G401 (cell line): ENCODE data around the gene RBPMS2. TPM values are rescaled to one million over a fixed set of nuclear protein-coding genes. Genes with fewer than 3 reads are reported as not detected.

Experiments
- DNase-seq: peaks from one replicate; pipeline ENCODE4 v3.0.0-alpha.2; 2015; ENCODE audit warnings: low spot score
- in situ Hi-C: cut with HindIII; loops from 2 replicates; pipeline ENCODE4 v1.10.0; 2016; ENCODE audit warnings: low sequenced_read_pairs, mixed read lengths
- total RNA-seq: library from RNA; depleted of rRNA; stranded (reverse); fragments of >200 nt; shearing (Covaris generic); gene quantifications from 2 replicates; pipeline ENCODE4 v1.2.3, GENCODE V29; 2014

RBPMS2 gene
- total RNA-seq, 1 experiment from 2014 or later = 0.27 TPM

DNA sequence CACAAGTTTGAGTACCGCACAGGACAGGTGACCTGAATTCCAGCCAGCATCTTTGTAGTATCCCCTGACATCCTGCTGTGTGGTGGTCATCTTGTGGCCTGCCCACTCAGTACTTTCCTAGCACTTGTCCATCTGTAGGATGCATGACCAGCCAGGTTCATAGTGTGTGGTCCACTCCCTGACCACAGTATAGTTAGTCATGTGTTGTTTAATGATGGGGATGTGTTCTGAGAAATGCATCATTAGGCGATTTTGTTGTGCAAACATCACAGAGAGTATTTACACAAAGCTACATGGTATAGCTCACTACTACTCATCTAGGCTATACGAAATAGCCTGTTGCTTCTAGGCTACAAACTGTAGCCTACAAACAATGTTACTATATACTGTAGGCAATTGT is 16.9 kb upstream of the RBPMS2 start:
- in situ Hi-C loops = no loop called here
- DNase-seq = no peak

DNA sequence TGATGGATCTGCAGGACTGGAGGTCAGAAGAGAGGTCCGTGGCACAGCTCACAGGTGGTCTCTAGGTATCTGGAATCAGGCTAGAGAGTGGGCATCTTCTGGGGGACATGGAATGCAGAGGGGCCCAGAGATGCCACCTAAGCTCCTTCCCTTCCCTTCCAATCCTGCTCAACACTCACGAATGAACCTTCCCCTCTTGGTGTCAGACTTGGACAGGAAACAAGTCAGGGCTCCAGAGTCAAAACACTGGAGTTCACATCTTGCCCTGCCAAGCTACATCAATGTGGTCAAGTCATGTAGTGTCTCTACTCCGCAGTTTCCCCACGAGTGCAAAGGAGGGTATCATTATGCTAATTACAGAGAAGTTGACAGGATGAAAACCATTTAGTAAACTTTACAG is 16.0 kb upstream of the RBPMS2 start:
- in situ Hi-C loops = no loop called here
- peak; percentile 18 for DNase-seq

- no peak for DNase-seq
- in situ Hi-C loops = loop anchor here (10.0 kb wide), 1 partner anchor 99 kb away; no protein-coding TSS in a partner anchor
These were observed 8.4 kb upstream of the RBPMS2 start for GRCh38 chr15:64783796-64784195.

GRCh38 chr15:64782751-64783150 is 7.4 kb upstream of the RBPMS2 start:
- in situ Hi-C loops = loop anchor here (10.0 kb wide), 1 partner anchor 98 kb away; no protein-coding TSS in a partner anchor

GRCh38 chr15:64781299-64781698 is 5.9 kb upstream of the RBPMS2 start:
- no peak for DNase-seq
- in situ Hi-C loops = loop anchor here (10.0 kb wide), 1 partner anchor 96 kb away; no protein-coding TSS in a partner anchor

More at GRCh38 chr15:64782751-64783150, 7.4 kb upstream of the RBPMS2 start:
- no peak for DNase-seq

DNA sequence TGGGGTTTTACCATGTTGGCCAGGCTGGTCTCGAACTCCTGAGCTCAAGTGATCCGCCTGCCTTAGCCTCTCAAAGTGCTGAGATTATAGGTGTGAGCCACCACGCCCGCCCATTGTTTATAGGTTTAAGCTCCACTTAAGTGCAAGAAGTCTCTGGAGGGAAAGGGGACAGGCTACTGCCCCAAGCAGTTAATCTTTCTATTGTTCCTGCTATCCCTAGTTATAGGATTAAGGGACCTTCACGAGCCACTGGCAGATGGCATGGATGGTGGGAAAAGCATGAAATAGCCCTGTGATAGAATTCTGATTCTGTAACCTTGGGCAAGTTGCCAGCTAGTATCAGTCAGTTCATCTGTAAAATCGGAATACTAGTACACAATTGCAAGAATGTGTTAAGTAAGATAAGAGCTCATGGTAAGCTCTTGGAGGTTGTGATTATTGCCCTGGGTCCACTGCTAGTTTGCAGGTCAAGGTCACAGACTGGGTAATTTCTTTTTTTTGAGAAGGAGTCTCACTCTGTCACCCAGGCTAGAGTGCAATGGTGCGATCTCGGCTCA is 5.3 kb upstream of the RBPMS2 start:
- in situ Hi-C loops = loop anchor here (10.0 kb wide), 1 partner anchor 96 kb away; no protein-coding TSS in a partner anchor

GRCh38 chr15:64779630-64780029 is 4.2 kb upstream of the RBPMS2 start:
- no peak for DNase-seq
- in situ Hi-C loops = loop anchor here (10.0 kb wide), 1 partner anchor 95 kb away; no protein-coding TSS in a partner anchor

More for the DNA sequence above, 5.3 kb upstream of the RBPMS2 start:
- no peak for DNase-seq

GRCh38 chr15:64779024-64779423 is 3.6 kb upstream of the RBPMS2 start:
- no peak for DNase-seq
- in situ Hi-C loops = no loop called here

GRCh38 chr15:64776402-64776786 is 1.0 kb upstream of the RBPMS2 start:
- in situ Hi-C loops = no loop called here
- no peak for DNase-seq

GRCh38 chr15:64774629-64775493 is 528 bp downstream of the RBPMS2 start:
- in situ Hi-C loops = no loop called here
- DNase-seq = no peak

DNA sequence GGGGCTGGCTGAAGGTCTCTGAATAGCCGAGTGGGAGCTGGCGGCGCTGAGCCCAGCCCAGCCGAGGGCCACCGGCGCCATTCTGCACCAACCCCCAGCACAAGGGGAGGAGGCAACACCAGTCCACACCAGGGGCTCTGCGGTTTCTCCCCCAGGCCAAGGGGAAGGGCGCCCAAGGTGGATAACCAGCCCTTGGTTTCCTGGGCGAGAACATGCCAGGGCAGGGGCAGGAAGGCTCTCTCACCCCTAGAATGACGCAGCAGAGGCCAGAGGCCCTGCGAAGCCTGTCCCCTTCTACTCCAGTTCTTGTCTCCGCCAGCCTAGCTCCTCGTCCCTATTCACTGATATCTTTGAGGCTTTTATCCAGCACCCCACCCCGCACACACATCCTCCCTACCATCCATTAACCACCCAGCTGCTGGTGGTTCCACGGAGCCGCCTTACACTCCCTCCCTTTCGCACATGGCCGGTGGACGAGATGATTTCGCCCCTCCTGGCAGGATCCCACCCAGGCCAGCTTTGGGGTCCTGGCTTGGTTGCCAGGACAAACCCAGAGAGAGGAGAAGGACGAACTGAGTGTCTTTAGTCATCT is 1.3 kb downstream of the RBPMS2 start:
- DNase-seq = no peak
- in situ Hi-C loops = no loop called here

DNA sequence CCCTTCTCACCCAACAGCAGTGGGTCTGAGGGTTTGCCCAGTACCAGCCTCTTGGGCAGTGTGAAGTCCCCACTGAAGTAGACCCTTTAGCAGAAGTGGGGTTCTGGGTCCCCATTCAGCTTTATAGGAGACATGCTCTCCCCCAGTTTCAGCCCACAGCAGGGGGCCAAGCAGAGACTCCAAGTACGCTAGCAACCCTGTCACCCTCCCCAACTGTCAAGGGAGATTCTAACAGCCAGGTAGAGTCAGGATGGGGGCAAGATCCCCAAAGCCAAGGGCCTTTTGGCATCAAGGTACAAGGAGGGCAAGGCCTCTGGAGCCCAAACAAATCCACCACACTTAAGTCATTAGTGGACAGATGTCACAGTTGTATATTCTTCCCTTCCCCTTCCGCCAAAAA is 1.8 kb downstream of the RBPMS2 start:
- in situ Hi-C loops = no loop called here
- no peak for DNase-seq

GRCh38 chr15:64772964-64773363 is 2.4 kb downstream of the RBPMS2 start:
- DNase-seq = no peak
- in situ Hi-C loops = no loop called here

DNA sequence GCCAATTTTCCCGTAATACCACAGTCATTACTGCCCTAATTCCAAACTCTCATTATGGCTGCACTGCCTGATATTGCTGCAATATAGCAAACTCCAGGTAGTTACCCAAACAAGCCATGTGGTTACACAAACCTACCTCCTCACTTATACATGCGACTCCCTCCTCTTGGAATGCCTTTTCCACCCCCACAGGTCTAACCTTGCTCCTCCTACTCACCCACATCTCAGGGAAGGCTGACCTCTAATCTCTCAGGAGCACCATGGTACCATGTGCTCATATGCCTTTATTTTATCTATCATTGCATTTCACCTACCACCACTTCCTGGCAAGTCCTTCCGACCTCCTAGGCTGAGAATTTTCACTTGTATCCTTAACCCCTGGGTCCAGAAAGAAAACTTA is 2.9 kb downstream of the RBPMS2 start:
- no peak for DNase-seq
- in situ Hi-C loops = no loop called here

GRCh38 chr15:64770626-64771025 is 4.8 kb downstream of the RBPMS2 start:
- in situ Hi-C loops = no loop called here
- no peak for DNase-seq

- in situ Hi-C loops = no loop called here
- DNase-seq = no peak
These were observed 8.2 kb downstream of the RBPMS2 start for GRCh38 chr15:64767203-64767602.

- in situ Hi-C loops = no loop called here
- DNase-seq = no peak
These were observed 9.3 kb downstream of the RBPMS2 start for GRCh38 chr15:64766058-64766457.

DNA sequence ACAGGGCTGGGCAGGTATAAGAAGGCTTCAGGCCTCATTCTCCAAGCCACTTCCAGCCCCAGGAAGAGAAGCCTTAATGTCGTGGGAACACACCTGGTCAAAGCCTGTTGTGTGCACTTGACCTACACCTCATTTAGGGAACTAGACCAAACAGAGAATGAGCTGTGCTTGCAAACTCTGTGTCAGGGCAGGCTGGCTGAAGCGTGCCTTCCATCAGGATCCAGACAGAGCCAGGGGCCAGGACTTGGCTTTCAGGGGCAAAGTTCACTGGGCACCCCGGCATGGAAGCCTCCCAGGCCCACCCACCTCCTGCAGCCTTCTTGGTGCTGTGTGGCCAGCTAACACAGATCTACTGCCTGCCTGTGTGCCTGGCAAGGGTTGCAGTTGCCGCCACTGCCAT is 11.5 kb downstream of the RBPMS2 start:
- no peak for DNase-seq
- in situ Hi-C loops = no loop called here

GRCh38 chr15:64763462-64763861 is 11.9 kb downstream of the RBPMS2 start:
- in situ Hi-C loops = no loop called here
- no peak for DNase-seq

DNA sequence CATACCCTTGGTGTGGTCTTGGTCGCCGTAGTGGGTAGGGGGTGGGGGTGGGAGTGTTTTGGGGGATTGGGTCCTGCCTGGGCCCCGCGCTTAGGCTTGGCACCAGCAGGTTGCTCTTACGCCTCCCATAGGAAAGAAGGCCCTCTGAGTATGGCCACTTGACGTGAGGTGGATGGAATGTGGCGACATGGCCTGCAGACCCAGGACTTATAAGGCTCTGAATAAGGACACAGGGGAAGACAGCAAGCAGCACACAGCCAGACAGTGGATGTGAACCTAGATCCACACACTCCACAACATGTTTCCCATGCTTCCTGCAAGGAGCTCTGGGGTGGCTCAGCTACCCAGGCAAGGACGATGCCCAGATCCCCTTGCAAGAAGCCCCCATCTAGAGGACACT is 12.4 kb downstream of the RBPMS2 start:
- DNase-seq = no peak
- in situ Hi-C loops = no loop called here
